GM18520 (cell line): Measurements from ENCODE around the gene XYLT1.
"Not testable (repeated sequence)": the region's sequence is repeated elsewhere in the genome, so short reads cannot be mapped to it uniquely, and the experiment has no call there.

Experiments used
- ATAC-seq: cut with Tn5 transposase; IDR thresholded peaks from one replicate; pipeline ENCODE4 v1.9.1; 2021; ENCODE audit not compliant: unreplicated experiment

XYLT1 gene

GRCh38 chr16:17470908-17471718, at the start of gene XYLT1:
TSS of gene XYLT1 (minus strand) at chr16:17470960. CDS start at chr16:17470796, 164 bp downstream.
- ATAC-seq: no peak

- ATAC-seq: no peak
Measured at GRCh38 chr16:17520111-17520510, 49.4 kb upstream of the XYLT1 start.

GRCh38 chr16:17519101-17519955, 48.6 kb upstream of the XYLT1 start:
- ATAC-seq: no peak

GRCh38 chr16:17518441-17518840, 47.7 kb upstream of the XYLT1 start:
- no peak for ATAC-seq

GRCh38 chr16:17515421-17516210, 44.9 kb upstream of the XYLT1 start:
- no peak for ATAC-seq

- ATAC-seq: no peak
Measured at GRCh38 chr16:17512636-17513220, 42.0 kb upstream of the XYLT1 start.

GRCh38 chr16:17511340-17511739, 40.6 kb upstream of the XYLT1 start:
- ATAC-seq: no peak

GRCh38 chr16:17510567-17510966, 39.8 kb upstream of the XYLT1 start:
- no peak for ATAC-seq

GRCh38 chr16:17509194-17509593, 38.4 kb upstream of the XYLT1 start:
- no peak for ATAC-seq

GRCh38 chr16:17508303-17508702, 37.5 kb upstream of the XYLT1 start:
- no peak for ATAC-seq

- not testable (repeated sequence) for ATAC-seq
Measured at GRCh38 chr16:17507516-17507915, 36.8 kb upstream of the XYLT1 start.

- ATAC-seq: not testable (repeated sequence)
Measured at GRCh38 chr16:17505828-17506227, 35.1 kb upstream of the XYLT1 start.

- no peak for ATAC-seq
Measured at GRCh38 chr16:17504050-17504449, 33.3 kb upstream of the XYLT1 start.

GRCh38 chr16:17503331-17503730, 32.6 kb upstream of the XYLT1 start:
- ATAC-seq: no peak

GRCh38 chr16:17501321-17501720, 30.6 kb upstream of the XYLT1 start:
- no peak for ATAC-seq

GRCh38 chr16:17499223-17499902, 28.6 kb upstream of the XYLT1 start:
- no peak for ATAC-seq

GRCh38 chr16:17497648-17498047, 26.9 kb upstream of the XYLT1 start:
- no peak for ATAC-seq

- no peak for ATAC-seq
Measured at GRCh38 chr16:17496891-17497290, 26.1 kb upstream of the XYLT1 start.

GRCh38 chr16:17493012-17493411, 22.3 kb upstream of the XYLT1 start:
- no peak for ATAC-seq

- no peak for ATAC-seq
Measured at GRCh38 chr16:17491140-17491662, 20.4 kb upstream of the XYLT1 start.
